IPS DF 6.9 (cell line): Measurements from ENCODE around the gene ADPRHL1.

ENCODE experiments used
- DNase-seq: peaks from one replicate; pipeline ENCODE4 v3.0.0-alpha.2; 2013; ENCODE audit warnings: low read depth, low spot score
- H3K27ac ChIP-seq: one replicate; pipeline ENCODE4 v1.5.1; 2013; ENCODE audit warnings: low read length, control low read depth
- H3K27me3 ChIP-seq: 2 replicates; pipeline ENCODE4 v1.6.1; 2013; ENCODE audit warnings: mild to moderate bottlenecking, low read length; ENCODE audit not compliant: control insufficient read depth, insufficient read depth
- H3K36me3 ChIP-seq: 2 replicates; pipeline ENCODE4 v1.6.1; 2013; ENCODE audit warnings: low read length; ENCODE audit not compliant: control insufficient read depth, insufficient read depth
- H3K4me1 ChIP-seq: 2 replicates; pipeline ENCODE4 v1.6.1; 2013; ENCODE audit warnings: low read length; ENCODE audit not compliant: control insufficient read depth, insufficient read depth
- H3K4me3 ChIP-seq: 2 replicates; pipeline ENCODE4 v1.5.1; 2013; ENCODE audit warnings: mild to moderate bottlenecking, low read length
- H3K9me3 ChIP-seq: 2 replicates; pipeline ENCODE4 v1.6.1; 2013; ENCODE audit warnings: low read length, inconsistent platforms; ENCODE audit not compliant: control insufficient read depth, insufficient read depth
- WGBS: extraction: QIAGEN DNeasy Blood & Tissue Kit; methylation state at CpG from one replicate; pipeline ENCODE4 v1.1.7; 2013; ENCODE audit warnings: mixed read lengths, missing lambda C conversion rate; ENCODE audit not compliant: insufficient read length, insufficient coverage; 5-methylcytosine and 5-hydroxymethylcytosine counted together

The ADPRHL1 gene

GRCh38 chr13:113407531-113408393 is 45.5 kb downstream of the ADPRHL1 start:
- H3K27me3 ChIP-seq: no peaks in the 10 kb centered on the region
- H3K36me3 ChIP-seq: no peaks in the 10 kb centered on the region
- H3K4me1 ChIP-seq: no peaks in the 10 kb centered on the region; the same call in 1 of the 2 replicates
- H3K27ac ChIP-seq: no peak overlapping the region
- H3K9me3 ChIP-seq: no peaks in the 10 kb centered on the region
- WGBS: no CpG with 5 or more reads among the region's 41 CpGs
- H3K4me3 ChIP-seq: no peak overlapping the region
- no peak for DNase-seq

- no peaks in the 10 kb centered on the region for H3K36me3 ChIP-seq
- no peaks in the 10 kb centered on the region for H3K9me3 ChIP-seq
- WGBS: no CpG with 5 or more reads among the region's 21 CpGs
- no peak for DNase-seq
- no peak overlapping the region for H3K4me3 ChIP-seq
- no peaks in the 10 kb centered on the region; the same call in 1 of the 2 replicates for H3K4me1 ChIP-seq
- H3K27me3 ChIP-seq: no peaks in the 10 kb centered on the region
- no peak overlapping the region for H3K27ac ChIP-seq
Measured at GRCh38 chr13:113407103-113407530, 46.2 kb downstream of the ADPRHL1 start.

- Histone ChIP-seq H3K9me3 (no peaks in the 10 kb centered on the region), H3K4me3 (no peak overlapping the region), H3K36me3 (no peaks in the 10 kb centered on the region), H3K27me3 (no peaks in the 10 kb centered on the region), H3K27ac (no peak overlapping the region), H3K4me1 (no peaks in the 10 kb centered on the region; the same call in 1 of the 2 replicates)
- no CpG with 5 or more reads among the region's 28 CpGs for WGBS
- no peak for DNase-seq
Measured at GRCh38 chr13:113406321-113407102, 46.8 kb downstream of the ADPRHL1 start.

- Histone ChIP-seq H3K27ac (no peak overlapping the region), H3K36me3 (no peaks in the 10 kb centered on the region), H3K9me3 (no peaks in the 10 kb centered on the region), H3K4me3 (no peak overlapping the region), H3K4me1 (no peaks in the 10 kb centered on the region; the same call in 1 of the 2 replicates), H3K27me3 (no peaks in the 10 kb centered on the region)
- DNase-seq: no peak
- WGBS: no CpG with 5 or more reads among the region's 38 CpGs
Measured at GRCh38 chr13:113405481-113406300, 47.6 kb downstream of the ADPRHL1 start.

GRCh38 chr13:113404723-113405471 is 48.4 kb downstream of the ADPRHL1 start:
- DNase-seq: no peak
- Histone ChIP-seq H3K4me3 (no peak overlapping the region), H3K27ac (no peak overlapping the region), H3K27me3 (no peaks in the 10 kb centered on the region), H3K36me3 (no peaks in the 10 kb centered on the region), H3K9me3 (no peaks in the 10 kb centered on the region), H3K4me1 (no peaks in the 10 kb centered on the region)
- no CpG with 5 or more reads among the region's 34 CpGs for WGBS

GRCh38 chr13:113404366-113404722 is 48.9 kb downstream of the ADPRHL1 start:
- Histone ChIP-seq H3K27ac (no peak overlapping the region), H3K27me3 (no peaks in the 10 kb centered on the region), H3K9me3 (no peaks in the 10 kb centered on the region), H3K4me1 (peaks cover under 1% of the 10 kb centered on the region; the same call in 1 of the 2 replicates), H3K4me3 (no peak overlapping the region), H3K36me3 (no peaks in the 10 kb centered on the region)
- WGBS: no CpG with 5 or more reads among the region's 2 CpGs
- no peak for DNase-seq

- H3K36me3 ChIP-seq: no peaks in the 10 kb centered on the region
- no peak overlapping the region for H3K4me3 ChIP-seq
- no peak for DNase-seq
- no CpG with 5 or more reads among the region's 32 CpGs for WGBS
- H3K27me3 ChIP-seq: no peaks in the 10 kb centered on the region
- H3K4me1 ChIP-seq: peaks cover 5% of the 10 kb centered on the region; the same call in 1 of the 2 replicates
- no peak overlapping the region for H3K27ac ChIP-seq
- no peaks in the 10 kb centered on the region for H3K9me3 ChIP-seq
Measured at GRCh38 chr13:113403255-113404104, 49.8 kb downstream of the ADPRHL1 start.

GRCh38 chr13:113402471-113403254 is 50.6 kb downstream of the ADPRHL1 start:
- peaks cover 5% of the 10 kb centered on the region; the same call in 1 of the 2 replicates for H3K4me1 ChIP-seq
- no peak overlapping the region for H3K4me3 ChIP-seq
- no peaks in the 10 kb centered on the region for H3K36me3 ChIP-seq
- H3K27me3 ChIP-seq: no peaks in the 10 kb centered on the region
- H3K27ac ChIP-seq: no peak overlapping the region
- no peak for DNase-seq
- WGBS: no CpG with 5 or more reads among the region's 33 CpGs
- no peaks in the 10 kb centered on the region for H3K9me3 ChIP-seq
